Ishikawa (cell line): ENCODE measurements around the gene VWDE.

Experiments used
- EP300 ChIP-seq: IDR thresholded peaks from 2 replicates; pipeline ENCODE4 v1.6.1; 2012; ENCODE audit warnings: borderline replicate concordance
- FOXM1 ChIP-seq: IDR thresholded peaks from 2 replicates; pipeline ENCODE4 v1.6.1; 2012; ENCODE audit warnings: low read depth, borderline replicate concordance
- TAF1 ChIP-seq: IDR thresholded peaks from 2 replicates; pipeline ENCODE4 v1.6.1; 2012; ENCODE audit warnings: low read depth, mild to moderate bottlenecking
- TEAD4 ChIP-seq: IDR thresholded peaks from 2 replicates; pipeline ENCODE4 v1.6.1; 2012
- USF1 ChIP-seq: IDR thresholded peaks from 2 replicates; pipeline ENCODE4 v1.6.1; 2012
- YY1 ChIP-seq: IDR thresholded peaks from 2 replicates; pipeline ENCODE4 v1.6.1; 2012; ENCODE audit warnings: low read depth
- ZBTB7A ChIP-seq: IDR thresholded peaks from 2 replicates; pipeline ENCODE4 v1.6.1; 2012; ENCODE audit warnings: low read depth

- TF ChIP-seq FOXM1, result no peak
- no peak for TF ChIP-seq YY1
- TF ChIP-seq TEAD4, result no peak
- no peak for TF ChIP-seq TAF1
- no peak for TF ChIP-seq USF1
- TF ChIP-seq ZBTB7A, result no peak
- TF ChIP-seq EP300, result no peak
These were observed 18.3 kb downstream of the VWDE start for GRCh38 chr7:12385364-12385786.
